HepG2 (cell line): Measurements from ENCODE around the gene SEC14L1. TPM values are rescaled to one million over a fixed set of nuclear protein-coding genes. Genes with fewer than 3 reads are reported as not detected.

ENCODE experiments used
- EZH2 ChIP-seq: conservative IDR thresholded peaks from 2 replicates; pipeline ENCODE4 v1.6.1; 2012; ENCODE audit warnings: mild to moderate bottlenecking, low read depth, low read length, moderate library complexity
- IKZF4 ChIP-seq: sonication (generic); formaldehyde crosslinking; IDR thresholded peaks from 2 replicates; pipeline ENCODE4 v1.5.1; 2020; ENCODE audit warnings: borderline replicate concordance, mild to moderate bottlenecking, low read depth, missing genetic modification reagents; ENCODE audit errors: not compliant biosample characterization
- KDM3A ChIP-seq: IDR thresholded peaks from 2 replicates; pipeline ENCODE4 v1.6.1; 2018; ENCODE audit warnings: low read depth, missing compliant biosample characterization
- NFIC ChIP-seq: IDR thresholded peaks from 2 replicates; pipeline ENCODE4 v1.6.1; 2012; ENCODE audit warnings: mild to moderate bottlenecking, low read length, inconsistent platforms
- SMARCE1 ChIP-seq: fragments of 450-650 bp; IDR thresholded peaks from 2 replicates; pipeline ENCODE4 v1.6.1; 2017; ENCODE audit warnings: borderline replicate concordance
- TBX3 ChIP-seq: fragments of 450-650 bp; IDR thresholded peaks from 2 replicates; pipeline ENCODE4 v1.6.1; 2017; ENCODE audit warnings: antibody characterized with exemption, mild to moderate bottlenecking, inconsistent platforms, borderline replicate concordance
- ZFP41 ChIP-seq: sonication (generic); formaldehyde crosslinking; IDR thresholded peaks from 2 replicates; pipeline ENCODE4 v1.4.0; 2020; ENCODE audit warnings: mild to moderate bottlenecking, missing genetic modification reagents, borderline replicate concordance
- ZNF343 ChIP-seq: sonication (generic); formaldehyde crosslinking; IDR thresholded peaks from 2 replicates; pipeline ENCODE4 v1.4.0; 2020; ENCODE audit warnings: mild to moderate bottlenecking, missing genetic modification reagents
- ZNF672 ChIP-seq: sonication (generic); formaldehyde crosslinking; IDR thresholded peaks from 2 replicates; pipeline ENCODE4 v1.8.1; 2022; ENCODE audit warnings: missing genetic modification reagents
- polyA plus RNA-seq, 8 experiments: library from polyadenylated mRNA; depleted of rRNA in 3 of 8; stranded (reverse) in 7 of 8; unstranded in 1 of 8; fragments of >200 nt; fragmentation: Illumina TruSeq in 4 of 8; extraction: Trizol in 4 of 8; gene quantifications; 2 replicates each; pipeline versions ENCODE4 v1.2.1 to v1.2.3, GENCODE V29; 2011 to 2016; ENCODE audit warnings: low read depth in 4 of 8, missing spikeins in 1 of 8, mixed read lengths in 1 of 8; ENCODE audit not compliant: insufficient read depth in 1 of 8
- total RNA-seq, 5 experiments: library from RNA; depleted of rRNA; stranded (reverse); fragments of >200 nt; fragmentation: Illumina TruSeq; extraction: Trizol; gene quantifications; 2 replicates each; pipeline ENCODE4 v1.2.3, GENCODE V29; 2016; ENCODE audit warnings: low read depth in 1 of 5
- TF ChIP-seq, protein P1 (sequence below), 2 experiments: fragments of 450-650 bp in 1 of 2; sonication (generic) in 1 of 2; formaldehyde crosslinking in 1 of 2; IDR thresholded peaks; 2 replicates each; pipeline versions ENCODE4 v1.6.1 to v1.8.0; 2016 to 2022; ENCODE audit warnings: antibody characterized with exemption in 1 of 2, mild to moderate bottlenecking in 1 of 2, missing genetic modification reagents in 1 of 2
- TF ChIP-seq, protein P2 (sequence below): sonication (generic); formaldehyde crosslinking; IDR thresholded peaks from 2 replicates; pipeline ENCODE4 v1.8.0; 2022; ENCODE audit warnings: low read depth, missing genetic modification reagents
- TF ChIP-seq, protein P3 (sequence below): sonication (generic); formaldehyde crosslinking; IDR thresholded peaks from 2 replicates; pipeline ENCODE4 v1.4.0; 2020; ENCODE audit warnings: missing genetic modification reagents, mild to moderate bottlenecking, borderline replicate concordance
- TF ChIP-seq, protein P4 (sequence below): sonication (generic); formaldehyde crosslinking; IDR thresholded peaks from 2 replicates; pipeline ENCODE4 v1.8.1; 2023; ENCODE audit warnings: mild to moderate bottlenecking, moderate library complexity, missing genetic modification reagents
- TF ChIP-seq, protein P5 (sequence below): sonication (generic); formaldehyde crosslinking; conservative IDR thresholded peaks from 2 replicates; pipeline ENCODE4 v1.8.1; 2023; ENCODE audit warnings: missing genetic modification reagents

Gene SEC14L1
- total and polyA plus RNA-seq, 2 of the 13 experiments (the other 11 are each of a cell fraction or from before 2014, with no cell fraction given): 26.3 to 43.9 TPM

DNA sequence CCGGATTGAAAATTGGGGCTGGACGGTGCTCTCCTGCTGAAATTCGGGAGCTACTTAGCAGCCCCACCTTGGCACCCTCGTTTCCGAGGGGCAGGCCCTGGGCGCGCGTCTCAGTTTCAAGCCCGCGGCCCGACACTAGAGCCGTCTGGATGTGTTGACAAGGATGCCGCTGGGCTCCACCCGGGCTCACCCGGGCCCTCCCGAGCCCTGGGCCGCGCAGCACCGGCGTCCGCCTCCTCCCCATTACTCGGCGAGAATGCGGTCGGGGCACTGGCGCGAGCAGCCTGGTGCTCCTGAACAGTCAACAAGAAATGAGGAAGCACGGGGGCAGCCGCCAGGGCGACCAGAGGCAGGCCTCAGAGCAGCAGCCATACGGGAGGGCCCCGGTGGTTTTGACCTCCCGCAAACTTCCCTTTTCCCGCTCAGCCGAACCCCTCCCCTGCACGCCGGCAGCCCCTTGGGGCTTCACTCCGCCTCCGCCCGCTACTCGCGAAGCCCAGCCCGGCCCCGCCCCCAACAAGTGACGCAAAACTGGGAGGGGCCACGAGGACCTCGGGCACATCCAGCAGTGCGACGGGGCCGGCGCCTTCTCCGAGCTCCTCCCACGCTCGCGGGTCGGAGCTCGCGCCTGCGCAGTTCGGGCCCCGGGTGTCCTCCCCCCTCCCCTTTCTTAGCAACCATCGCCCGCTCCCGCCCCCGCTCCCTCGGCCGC is 447 bp upstream of the SEC14L1 start (continued):
- TF ChIP-seq, protein P1, sequence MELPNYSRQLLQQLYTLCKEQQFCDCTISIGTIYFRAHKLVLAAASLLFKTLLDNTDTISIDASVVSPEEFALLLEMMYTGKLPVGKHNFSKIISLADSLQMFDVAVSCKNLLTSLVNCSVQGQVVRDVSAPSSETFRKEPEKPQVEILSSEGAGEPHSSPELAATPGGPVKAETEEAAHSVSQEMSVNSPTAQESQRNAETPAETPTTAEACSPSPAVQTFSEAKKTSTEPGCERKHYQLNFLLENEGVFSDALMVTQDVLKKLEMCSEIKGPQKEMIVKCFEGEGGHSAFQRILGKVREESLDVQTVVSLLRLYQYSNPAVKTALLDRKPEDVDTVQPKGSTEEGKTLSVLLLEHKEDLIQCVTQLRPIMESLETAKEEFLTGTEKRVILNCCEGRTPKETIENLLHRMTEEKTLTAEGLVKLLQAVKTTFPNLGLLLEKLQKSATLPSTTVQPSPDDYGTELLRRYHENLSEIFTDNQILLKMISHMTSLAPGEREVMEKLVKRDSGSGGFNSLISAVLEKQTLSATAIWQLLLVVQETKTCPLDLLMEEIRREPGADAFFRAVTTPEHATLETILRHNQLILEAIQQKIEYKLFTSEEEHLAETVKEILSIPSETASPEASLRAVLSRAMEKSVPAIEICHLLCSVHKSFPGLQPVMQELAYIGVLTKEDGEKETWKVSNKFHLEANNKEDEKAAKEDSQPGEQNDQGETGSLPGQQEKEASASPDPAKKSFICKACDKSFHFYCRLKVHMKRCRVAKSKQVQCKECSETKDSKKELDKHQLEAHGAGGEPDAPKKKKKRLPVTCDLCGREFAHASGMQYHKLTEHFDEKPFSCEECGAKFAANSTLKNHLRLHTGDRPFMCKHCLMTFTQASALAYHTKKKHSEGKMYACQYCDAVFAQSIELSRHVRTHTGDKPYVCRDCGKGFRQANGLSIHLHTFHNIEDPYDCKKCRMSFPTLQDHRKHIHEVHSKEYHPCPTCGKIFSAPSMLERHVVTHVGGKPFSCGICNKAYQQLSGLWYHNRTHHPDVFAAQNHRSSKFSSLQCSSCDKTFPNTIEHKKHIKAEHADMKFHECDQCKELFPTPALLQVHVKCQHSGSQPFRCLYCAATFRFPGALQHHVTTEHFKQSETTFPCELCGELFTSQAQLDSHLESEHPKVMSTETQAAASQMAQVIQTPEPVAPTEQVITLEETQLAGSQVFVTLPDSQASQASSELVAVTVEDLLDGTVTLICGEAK (IDR thresholded peaks at IDR 0.05): no peak
- TF ChIP-seq, protein P1 (CRISPR knock-in tag; IDR thresholded peaks at IDR 0.05): peak; percentile 82
- TF ChIP-seq, protein P2, sequence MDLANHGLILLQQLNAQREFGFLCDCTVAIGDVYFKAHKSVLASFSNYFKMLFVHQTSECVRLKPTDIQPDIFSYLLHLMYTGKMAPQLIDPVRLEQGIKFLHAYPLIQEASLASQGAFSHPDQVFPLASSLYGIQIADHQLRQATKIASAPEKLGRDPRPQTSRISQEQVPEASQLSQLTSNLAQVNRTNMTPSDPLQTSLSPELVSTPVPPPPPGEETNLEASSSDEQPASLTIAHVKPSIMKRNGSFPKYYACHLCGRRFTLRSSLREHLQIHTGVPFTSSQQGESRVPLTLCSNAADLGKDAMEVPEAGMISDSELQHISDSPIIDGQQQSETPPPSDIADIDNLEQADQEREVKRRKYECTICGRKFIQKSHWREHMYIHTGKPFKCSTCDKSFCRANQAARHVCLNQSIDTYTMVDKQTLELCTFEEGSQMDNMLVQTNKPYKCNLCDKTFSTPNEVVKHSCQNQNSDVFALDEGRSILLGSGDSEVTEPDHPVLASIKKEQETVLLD: no peak
- TF ChIP-seq ZFP41 (CRISPR knock-in tag) (no peak; the same call in 1 of the 2 replicates), TBX3 (no peak), NFIC (no peak), KDM3A (CRISPR knock-in tag) (peak; percentile 84), ZNF672 (CRISPR knock-in tag) (no peak), EZH2 (no peak), IKZF4 (no peak), ZNF343 (CRISPR knock-in tag) (no peak; the same call in 1 of the 2 replicates), SMARCE1 (no peak)
- TF ChIP-seq, protein P3, sequence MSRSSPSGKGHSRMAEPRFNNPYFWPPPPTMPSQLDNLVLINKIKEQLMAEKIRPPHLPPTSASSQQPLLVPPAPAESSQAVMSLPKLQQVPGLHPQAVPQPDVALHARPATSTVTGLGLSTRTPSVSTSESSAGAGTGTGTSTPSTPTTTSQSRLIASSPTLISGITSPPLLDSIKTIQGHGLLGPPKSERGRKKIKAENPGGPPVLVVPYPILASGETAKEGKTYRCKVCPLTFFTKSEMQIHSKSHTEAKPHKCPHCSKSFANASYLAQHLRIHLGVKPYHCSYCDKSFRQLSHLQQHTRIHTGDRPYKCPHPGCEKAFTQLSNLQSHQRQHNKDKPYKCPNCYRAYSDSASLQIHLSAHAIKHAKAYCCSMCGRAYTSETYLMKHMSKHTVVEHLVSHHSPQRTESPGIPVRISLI (CRISPR knock-in tag): no peak
- TF ChIP-seq, protein P4, sequence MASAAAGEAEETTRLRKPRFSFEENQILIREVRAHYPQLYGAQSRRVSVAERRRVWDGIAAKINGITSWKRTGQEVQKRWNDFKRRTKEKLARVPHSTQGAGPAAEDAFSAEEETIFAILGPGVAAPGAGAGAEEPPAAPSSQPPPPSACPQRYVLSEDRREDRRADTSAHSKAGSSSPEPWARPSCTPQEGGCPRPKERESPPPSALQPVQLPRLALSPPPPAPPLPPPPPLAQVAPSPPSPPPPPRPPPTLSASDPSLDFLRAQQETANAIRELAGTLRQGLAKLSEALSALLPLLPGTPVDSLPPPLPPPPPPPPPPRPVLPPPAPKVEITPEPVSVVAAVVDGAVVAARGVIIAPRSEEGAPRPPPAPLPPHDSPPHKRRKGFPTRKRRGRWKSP (CRISPR knock-in tag): no peak; the same call in 1 of the 2 replicates
- TF ChIP-seq, protein P5, sequence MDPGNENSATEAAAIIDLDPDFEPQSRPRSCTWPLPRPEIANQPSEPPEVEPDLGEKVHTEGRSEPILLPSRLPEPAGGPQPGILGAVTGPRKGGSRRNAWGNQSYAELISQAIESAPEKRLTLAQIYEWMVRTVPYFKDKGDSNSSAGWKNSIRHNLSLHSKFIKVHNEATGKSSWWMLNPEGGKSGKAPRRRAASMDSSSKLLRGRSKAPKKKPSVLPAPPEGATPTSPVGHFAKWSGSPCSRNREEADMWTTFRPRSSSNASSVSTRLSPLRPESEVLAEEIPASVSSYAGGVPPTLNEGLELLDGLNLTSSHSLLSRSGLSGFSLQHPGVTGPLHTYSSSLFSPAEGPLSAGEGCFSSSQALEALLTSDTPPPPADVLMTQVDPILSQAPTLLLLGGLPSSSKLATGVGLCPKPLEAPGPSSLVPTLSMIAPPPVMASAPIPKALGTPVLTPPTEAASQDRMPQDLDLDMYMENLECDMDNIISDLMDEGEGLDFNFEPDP (CRISPR knock-in tag): no peak
